ENCODE results near the gene INTS15. TPM values are rescaled to one million over a fixed set of nuclear protein-coding genes. Genes with fewer than 3 reads are reported as not detected.

The INTS15 gene
- total RNA-seq, 120 experiments from 2014 or later, result 24.0 to 46.8 (median 35.2) TPM

Other genes starting within 250 kb of the INTS15 start
- gene FAM220A, start 241.1 kb upstream of the INTS15 start, total RNA-seq, result 10 to 100 TPM; 17.0 to 54.5 (median 31.2) TPM
- 100 to 1,000 TPM; 189 to 309 (median 248) TPM for gene RAC1, start 215.5 kb upstream of the INTS15 start, total RNA-seq
- 10 to 100 TPM; 29.3 to 64.4 (median 44.3) TPM for gene DAGLB, start 142.1 kb upstream of the INTS15 start, total RNA-seq
- gene KDELR2, start 105.9 kb upstream of the INTS15 start, total RNA-seq, result 10 to 100 TPM; 28.2 to 58.5 (median 38.6) TPM
- gene GRID2IP, start 38.6 kb upstream of the INTS15 start, total RNA-seq, result 1 to 10 TPM in 114 of 120 experiments, under 1 TPM in 6; 0.78 to 6.0 (median 2.1) TPM
- gene ZDHHC4, start 12.6 kb upstream of the INTS15 start, total RNA-seq, result 10 to 100 TPM; 30.5 to 60.4 (median 41.9) TPM
- 10 to 100 TPM; 19.7 to 52.7 (median 27.1) TPM for gene ZNF853, start 25.6 kb downstream of the INTS15 start, total RNA-seq
- 10 to 100 TPM; 25.1 to 74.8 (median 37.0) TPM for gene ZNF316, start 47.3 kb downstream of the INTS15 start, total RNA-seq
- 10 to 100 TPM; 15.7 to 30.5 (median 22.7) TPM for gene ZNF12, start 116.9 kb downstream of the INTS15 start, total RNA-seq
- 1 to 10 TPM in 101 of 120 experiments, under 1 TPM in 12, not detected in 7; 0.20 to 8.8 (median 2.1) TPM for gene RSPH10B2, start 164.1 kb downstream of the INTS15 start, total RNA-seq
- 100 to 1,000 TPM in 19 of 120 experiments, 10 to 100 TPM in 101; 41.0 to 129 (median 82.3) TPM for gene CCZ1B, start 236.3 kb downstream of the INTS15 start, total RNA-seq

All from dorsolateral prefrontal cortex (tissue), 118 donors.